IPS-NIHi7 (cell line): ENCODE data around the gene NIM1K.
"Not testable (repeated sequence)": the region's sequence is repeated elsewhere in the genome, so short reads cannot be mapped to it uniquely, and the experiment has no call there.

ENCODE experiments used
- DNase-seq: peaks from one replicate; pipeline ENCODE4 v3.0.0; 2012; ENCODE audit warnings: mixed read lengths; ENCODE audit errors: extremely low spot score

NIM1K gene

DNA sequence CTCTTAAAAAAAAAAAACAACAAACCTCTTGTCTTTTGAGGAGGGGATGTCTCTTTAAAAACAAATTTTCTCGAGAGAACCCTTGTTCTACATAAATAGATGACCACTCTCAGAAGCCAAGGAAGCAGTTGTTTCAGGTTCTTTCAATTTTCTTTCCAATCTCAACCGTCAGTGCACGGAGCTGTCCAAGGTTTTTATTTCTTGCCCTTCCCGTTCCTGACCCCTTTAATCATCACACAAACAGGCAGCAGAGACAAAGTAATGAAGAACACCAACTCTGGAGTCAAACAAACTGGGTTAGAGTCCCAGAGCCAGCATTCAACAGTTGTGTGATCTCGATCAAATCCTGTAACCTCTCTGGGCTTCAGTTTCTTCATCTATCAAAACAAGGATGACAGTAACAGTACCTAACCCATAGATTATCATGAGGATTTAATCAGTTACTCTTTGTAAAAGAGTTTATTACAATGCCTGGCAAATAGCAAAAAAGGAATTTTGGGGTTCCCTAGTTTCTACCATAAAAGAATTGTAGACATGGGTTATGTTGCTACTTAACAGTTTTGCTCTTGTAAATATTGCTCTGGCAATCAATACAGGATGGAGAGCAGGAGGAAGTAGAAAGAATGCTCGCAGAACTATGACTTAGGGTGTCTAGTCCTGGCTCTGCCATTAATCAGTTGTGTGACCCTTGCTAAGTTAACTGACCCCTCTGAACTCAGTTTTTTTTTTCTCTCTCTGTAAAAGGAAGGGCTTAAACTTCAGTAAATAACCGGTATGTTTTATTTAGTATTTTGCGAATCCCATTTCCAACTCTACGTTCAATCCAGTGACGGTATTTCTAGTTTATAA, 1.0 kb upstream of the NIM1K start:
- DNase-seq = no peak

DNA sequence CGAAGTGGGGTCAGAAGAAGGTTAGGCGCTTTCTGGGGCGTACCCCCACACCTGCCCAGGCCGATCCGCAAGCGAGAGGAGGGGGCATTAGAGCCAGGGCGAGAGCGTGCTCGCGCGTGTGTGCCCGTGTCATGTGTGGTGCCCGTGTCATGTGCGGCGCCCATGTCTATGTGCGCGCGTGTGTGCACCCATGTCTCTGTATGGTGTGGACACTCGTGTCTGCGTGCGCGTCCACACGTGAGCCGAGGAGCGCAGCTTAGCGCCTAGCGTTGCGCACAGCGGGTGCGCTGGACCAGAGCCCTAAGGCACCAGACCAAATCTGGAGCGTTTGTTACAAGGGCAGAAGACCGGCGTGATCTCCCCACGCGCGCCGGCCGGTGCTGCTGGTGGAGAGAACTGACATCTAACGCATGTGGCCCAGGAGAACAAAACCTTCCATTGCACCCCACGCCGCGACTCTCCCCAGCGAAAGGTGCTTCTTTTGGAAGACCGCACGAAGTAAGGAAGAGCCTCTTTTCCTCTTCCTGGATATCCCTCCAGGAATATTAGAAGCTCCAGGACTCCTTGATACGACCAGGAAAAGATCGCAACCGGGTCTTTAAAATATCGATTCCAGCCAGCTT, 644 bp downstream of the NIM1K start:
- DNase-seq = no peak

DNA sequence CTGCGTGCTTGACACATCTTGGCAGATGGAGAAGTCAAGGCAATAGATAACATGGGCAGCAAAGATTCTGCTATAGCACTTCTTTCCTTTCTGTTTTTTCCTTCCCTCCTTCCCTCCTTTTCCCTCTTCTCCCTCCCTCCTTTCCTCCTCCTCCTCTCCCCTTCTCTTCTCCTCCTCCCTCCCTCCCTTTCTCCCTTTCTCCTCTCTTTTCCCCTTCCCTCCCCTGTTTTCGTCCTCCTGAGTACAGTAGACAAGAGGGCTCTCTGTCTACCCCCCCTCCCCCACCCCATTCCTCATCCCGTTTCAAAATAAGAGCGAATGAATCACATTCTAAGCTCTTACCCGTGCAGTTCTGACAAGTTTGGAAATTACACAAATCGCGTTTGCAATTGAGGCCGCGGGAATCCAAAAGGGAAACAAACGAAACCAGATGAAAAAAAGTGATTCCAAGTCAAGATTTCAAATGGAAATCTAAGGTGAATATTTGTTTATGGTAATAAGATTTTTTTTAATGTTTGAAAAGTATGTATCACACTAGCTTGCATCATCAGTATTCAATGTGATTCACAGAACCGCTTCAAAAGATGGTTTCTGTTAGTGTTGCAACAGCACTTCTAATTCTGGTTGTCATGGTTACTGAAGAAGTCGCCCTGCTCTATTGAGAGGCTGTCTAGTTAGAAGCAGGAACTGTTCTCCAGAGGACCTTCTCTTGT, 1.3 kb downstream of the NIM1K start:
- DNase-seq = peak; percentile 54

DNA sequence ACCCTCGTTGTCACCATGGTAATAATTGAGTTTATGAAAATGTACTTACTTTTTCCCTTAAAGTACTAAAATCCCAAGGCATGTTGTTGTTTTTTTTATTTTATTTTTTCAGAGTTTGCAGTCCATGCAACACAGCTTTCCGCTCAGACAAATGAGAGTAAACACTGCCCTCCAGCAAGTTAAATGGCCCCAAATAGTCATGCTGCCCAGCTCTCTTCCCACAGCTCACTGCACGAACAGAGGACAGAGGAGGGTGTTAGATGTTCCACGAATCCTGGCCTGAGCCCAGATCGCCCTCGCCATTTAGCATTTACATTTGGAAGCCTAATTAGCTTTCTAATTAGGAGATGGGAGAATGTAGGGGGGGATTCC, 1.9 kb downstream of the NIM1K start:
- no peak for DNase-seq

DNA sequence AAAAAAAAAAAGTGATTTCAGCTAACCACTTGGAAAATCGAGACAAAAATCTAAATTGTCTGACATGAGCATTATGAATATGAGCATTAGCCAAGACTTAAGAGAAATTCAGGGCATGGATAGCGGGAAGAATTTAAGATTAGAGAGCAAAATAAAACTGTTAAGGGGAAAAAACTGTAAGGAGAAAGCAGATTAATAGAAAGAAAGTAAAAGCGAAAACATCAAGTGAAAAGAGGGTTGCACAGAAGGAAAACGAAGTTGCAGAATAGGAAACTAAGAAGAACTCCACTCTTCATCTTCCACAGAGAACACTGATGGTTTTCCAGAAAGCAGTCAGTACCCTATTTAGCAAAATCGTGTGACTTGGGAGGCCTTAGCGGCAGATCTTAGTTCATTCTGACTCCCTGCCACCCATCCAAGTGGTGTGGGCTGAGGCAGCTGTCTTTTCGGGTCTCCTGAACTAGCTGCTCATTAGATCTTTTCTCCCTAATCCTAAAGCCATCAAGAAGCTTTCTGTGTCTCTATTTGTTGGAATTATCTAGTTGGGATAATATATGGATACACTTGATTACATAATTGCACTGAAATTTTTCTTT, 3.7 kb downstream of the NIM1K start:
- no peak for DNase-seq

DNA sequence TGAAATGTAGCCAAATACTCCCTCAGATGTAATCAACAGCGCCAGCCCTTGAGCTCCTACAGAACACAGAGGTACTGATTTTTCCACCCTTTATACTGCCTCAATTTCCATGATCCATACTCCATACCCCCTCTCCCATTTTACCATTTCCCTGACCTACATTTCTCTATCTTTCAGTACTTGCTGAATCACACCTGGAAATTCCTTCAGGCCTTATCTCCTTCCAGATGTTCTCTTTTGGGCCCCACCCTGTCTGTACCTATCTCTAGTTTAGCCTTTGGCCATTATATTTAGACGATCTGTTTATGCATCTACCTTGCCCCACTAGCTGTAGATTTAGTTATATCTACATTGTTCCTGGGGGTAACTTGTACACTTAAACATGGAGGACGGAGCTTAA, 5.5 kb downstream of the NIM1K start:
- DNase-seq = no peak

DNA sequence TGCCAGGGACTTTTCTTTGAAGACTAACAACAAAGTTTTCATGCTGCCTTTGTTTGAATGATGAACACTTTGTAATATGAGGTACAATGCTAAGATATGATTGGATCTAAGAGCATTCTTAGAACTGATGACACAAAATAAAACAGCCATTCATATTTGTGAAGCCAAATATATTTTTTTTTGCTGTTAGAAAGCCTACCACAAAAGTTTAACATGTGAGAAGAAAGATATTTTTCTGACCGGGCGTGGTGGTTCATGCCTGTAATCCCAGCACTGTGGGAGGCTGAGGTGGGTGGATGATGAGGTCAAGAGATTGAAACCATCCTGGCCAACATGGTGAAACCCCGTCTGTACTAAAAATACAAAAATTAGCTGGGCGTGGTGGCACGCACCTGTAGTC, 9.4 kb downstream of the NIM1K start:
- DNase-seq = not testable (repeated sequence)

DNA sequence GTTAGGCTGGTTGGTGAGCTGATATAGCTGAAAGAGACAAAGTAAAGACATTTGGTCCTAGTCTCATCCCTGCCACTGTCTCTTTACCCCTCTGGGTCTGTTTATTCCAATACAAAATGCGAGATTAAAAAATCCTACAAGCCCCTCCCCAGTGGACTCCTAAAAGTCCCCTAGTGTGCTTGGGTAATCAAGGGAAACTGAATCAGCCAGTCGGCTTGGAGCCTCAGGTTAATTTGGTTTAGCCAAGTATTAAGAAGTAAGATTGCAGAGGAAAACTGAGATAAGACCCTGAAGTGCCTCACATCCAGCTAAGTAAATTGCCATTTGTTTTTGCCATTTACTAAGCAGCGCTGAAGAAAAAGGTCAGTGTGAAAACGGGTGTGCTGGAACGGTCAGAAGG, 10.4 kb downstream of the NIM1K start:
- DNase-seq = no peak

DNA sequence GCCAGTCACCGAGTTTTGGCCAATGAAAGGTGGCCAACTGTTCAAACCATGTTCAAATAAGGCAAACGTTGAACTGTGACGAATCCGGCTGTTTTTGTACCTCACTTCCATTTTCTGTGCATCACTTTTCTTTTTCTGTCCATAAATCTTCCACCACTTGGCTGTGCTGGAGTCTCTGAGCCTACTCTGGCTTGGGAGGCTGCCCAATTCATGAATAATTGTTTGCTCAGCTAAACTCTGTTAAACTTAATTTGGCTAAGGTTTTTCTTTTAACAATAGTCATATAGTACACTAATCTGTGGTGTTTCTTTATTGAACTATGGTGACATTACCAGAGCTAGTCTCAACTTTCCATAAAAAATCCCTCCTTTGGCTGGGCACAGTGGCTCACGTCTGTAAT, 11.3 kb downstream of the NIM1K start:
- no peak for DNase-seq

DNA sequence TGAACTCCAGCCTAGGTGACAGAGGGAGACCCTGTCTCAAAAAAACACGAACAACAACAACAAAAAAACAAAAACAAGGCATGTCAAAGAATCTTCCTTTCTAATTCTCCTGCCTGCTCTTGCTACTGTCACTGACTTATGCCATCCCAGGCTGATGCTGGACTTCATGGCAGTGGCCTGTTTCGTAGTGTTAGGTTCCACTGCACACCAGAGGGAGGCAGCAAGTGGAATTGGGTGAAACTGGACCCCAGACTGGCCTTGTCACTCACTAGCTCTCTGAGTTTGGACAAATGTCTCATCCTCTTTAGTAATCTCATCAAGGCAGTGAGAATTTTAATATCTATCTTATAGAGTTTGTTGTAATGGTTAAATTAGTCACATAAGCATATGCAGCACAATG, 12.9 kb downstream of the NIM1K start:
- no peak for DNase-seq

DNA sequence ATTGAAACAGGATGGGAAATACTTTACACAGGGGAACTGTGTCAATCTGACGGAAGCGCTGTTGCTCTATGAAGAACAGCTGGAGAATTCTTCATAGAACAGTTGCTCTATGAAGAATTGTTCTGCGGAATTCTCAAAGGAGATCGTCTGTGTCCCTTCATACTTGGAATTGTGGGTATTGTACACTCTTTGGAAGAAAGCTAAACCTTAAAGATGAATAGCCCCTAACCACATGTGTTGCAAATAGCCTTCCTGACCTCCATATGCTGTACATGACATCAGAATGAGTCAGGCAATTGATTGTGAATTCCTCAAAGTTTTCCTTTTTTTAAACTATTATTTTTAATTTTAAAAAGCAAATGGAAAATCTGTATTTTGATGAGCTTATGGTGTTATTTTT, 15.6 kb downstream of the NIM1K start:
- DNase-seq = no peak

DNA sequence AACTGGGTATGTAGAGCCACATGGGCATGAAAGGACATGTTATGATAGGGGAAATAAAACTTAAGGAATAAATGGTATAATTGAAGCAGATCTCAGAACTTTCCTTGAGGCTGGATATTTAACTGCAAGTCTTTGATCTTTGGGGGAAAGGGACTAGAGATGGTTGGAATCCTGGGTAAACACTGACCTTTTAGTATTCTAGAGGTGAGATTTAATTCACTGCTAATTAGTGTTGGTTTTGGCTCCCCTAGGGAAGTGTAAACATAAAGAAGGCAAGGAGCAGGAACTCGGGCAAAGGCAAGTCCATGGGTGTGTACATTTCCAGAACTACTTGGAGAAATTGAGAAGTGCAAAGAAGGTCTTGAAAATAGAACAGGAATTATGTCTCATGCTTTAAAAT, 16.6 kb downstream of the NIM1K start:
- no peak for DNase-seq

DNA sequence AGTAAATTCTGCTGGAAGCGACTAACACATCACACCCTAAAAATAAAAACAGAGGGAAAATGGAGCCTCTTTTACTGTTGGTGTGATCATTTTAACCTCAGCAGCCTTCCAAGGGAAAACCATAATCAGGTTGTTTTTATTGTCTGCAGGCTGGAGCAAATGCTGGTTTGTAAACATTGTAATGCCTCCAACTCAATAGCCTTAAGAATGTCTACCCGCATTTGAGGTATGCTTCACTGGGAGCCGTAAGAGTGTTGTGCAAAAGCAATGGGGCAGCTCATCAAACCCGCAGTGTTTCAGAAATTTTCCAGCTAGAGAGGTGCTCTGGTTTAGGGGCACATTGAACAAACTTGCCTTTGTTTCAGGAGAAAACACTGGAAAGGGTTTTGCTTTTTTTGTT, 17.0 kb downstream of the NIM1K start:
- no peak for DNase-seq

DNA sequence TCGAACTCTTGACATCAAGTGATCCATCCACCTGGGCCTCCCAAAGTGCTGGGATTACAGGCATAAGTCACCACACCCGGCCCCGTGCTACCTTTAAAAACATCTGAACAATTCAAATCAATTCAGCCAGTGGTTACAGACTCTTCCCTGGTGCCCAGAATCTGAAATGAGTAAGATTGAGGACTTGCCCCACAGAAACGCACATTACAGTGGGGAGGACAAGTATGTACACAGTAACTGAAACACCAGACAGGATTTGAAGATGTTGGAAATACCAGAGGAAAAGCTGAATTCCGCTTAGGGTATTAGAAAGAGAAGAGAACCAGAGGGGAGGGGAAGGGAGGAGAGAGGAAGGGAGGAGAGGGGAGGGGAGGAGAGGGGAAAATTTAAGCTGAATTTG, 17.8 kb downstream of the NIM1K start:
- no peak for DNase-seq

DNA sequence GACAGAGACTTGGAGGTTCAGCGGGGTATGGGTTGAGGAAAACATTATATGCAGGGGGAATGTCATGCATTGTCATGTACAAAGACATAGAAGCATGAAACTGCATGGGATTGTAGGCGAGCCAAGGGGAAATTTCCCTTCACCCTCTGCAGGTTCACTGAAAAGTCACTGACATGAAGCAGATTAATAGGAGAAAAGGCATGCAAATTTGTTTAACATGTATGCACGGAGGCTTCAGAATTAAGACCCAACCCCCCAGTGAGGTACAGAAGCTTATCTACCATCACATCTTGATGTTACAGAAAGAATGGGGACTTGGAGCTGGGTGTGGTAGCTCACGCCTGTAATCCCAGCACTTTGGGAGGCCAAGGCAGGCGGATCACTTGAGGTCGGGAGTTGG, 18.5 kb downstream of the NIM1K start:
- no peak for DNase-seq

DNA sequence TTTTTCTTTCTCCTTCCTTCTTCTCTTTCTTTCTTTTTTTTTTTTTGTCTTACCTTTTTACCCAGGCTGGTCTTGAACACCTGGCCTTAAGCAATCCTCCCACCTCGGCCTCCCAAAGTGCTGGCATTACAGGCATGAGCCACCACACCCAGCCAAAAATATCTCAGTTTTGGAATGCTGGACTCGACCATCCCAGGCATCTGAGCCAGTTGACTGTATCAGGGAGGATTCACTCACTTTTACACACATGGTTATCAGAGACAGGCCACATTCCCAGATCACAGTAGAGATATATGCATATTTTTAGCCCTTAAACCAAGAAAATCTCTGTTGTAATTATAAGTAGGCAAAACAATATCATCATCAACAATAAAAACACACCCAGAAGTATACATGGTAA, 21.9 kb downstream of the NIM1K start:
- no peak for DNase-seq

DNA sequence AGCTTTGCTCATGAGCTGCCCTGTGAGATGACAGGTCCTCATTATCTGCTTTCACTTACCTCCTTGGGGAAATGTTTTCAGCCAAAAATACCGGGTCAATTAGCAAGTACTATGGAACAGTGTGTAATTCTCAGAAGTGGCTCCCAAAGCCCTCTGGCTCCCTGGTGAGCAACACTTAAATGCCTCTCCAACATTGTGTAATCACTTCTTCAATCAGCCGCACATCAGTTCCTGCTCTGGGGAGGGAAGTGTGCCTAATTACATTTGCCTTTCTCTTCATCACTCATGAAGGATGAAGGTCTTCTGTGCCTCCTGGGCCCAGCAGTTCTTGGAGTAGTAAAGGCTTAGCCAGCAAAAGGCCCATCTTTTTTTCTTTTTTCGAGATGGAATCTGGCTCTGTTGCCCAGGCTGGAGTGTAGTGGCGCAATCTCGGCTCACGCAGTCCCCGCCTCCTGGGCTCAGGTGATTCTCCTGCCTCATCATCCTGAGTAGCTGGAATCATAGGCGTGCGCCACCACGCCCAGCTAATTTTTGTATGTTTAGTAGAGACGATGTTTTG, 23.1 kb downstream of the NIM1K start:
- DNase-seq = no peak

DNA sequence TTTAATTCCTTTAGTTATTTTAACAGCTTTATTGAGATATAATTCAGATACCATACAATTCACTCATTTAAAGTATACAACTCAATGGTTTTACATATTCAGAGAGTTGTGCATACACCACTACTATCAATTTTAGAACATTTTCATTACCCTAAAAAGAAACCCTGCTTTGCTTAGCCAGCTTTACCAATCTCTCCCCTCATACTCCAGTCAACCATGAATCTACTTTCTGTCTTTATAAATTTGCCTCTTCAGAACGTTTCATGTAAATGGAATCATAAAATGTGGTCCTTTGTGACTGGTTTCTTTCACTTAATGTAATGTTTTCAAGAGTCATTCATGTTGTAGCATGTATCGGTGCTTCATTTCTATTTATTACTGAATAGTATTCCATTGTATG, 24.9 kb downstream of the NIM1K start:
- DNase-seq = no peak

DNA sequence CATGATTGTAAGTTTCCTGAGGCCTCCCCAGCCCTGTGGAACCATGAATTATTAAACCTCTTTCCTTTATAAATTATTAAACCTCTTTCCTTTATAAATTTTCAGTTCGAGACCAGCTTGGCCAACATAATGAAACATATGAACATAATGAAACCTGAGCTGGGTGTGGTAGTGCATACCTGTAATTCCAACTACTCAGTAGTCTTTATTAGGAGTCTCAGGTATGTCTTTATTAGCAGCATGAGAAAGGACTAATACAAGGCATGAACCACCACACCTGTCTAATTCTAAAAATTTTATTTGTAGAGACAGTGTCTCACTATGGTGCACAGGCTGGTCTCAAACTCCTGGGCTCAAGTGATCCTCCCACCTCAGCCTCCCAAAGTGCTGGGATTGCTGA, 27.1 kb downstream of the NIM1K start:
- DNase-seq = no peak

DNA sequence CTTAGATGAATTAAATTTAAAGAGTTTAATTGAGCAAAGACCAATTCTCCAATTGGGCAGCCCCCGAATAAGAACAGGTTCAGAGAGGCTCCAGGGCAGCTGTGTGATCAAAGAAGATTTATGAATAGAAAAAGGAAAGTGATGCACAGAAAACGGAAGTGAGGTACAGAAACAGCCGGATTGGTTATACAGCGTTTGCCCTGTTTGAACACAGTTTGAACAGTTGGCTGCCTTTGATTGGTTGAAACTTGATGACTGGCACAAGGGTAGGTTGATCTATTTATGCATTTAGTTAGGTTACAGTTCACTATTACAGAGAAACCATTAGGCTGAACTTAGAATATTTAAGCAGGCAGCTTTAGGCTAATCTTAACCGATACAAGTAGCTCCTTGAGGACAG, 29.5 kb downstream of the NIM1K start:
- DNase-seq = no peak

DNA sequence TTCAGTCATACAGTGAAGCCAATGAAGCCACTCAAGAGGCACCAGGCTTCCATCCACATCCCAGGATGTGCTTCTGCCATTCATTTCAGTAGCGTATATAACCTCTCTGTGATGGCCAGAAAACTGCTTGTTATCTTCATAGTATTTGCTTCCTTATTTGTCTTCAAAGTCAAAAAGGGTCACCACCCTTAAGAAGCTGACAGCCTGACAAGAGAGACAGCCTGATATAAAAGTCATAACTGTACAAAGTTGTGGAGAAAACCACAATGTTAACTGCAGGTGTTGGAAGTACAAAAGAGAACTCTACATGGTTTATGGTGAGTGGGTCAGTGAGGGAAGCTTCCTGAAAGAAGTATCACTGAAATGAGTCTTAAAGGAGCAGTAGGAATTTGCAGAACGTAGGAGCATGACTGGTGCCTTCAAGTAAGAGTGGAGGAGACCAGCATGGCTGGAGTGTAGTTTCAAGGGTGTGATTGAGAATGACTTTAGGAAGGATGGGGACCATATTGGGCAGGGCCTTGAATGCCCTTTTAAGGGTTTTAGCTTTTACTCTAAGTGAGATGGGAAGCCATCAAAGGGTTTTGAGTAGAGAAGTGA, 33.7 kb downstream of the NIM1K start:
- DNase-seq = no peak

DNA sequence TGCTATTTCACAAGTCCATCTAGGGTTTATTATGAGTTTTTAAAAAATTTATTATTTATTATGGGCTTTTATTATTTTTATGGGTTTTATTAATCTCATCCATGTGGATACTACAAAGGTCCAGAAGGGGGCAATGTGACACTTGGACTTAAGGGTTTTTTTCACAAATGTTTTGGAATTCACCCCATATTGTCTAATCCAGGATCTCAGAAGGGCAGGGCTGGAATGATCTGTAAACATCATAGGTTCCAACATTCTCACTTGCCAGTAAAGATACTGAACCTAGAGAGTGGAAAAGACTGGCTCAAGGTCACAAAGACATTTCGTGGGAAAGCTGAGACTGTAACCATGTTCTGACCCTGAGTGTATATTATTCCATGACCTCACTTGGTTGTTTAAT, 35.6 kb downstream of the NIM1K start:
- no peak for DNase-seq
